ENCODE measurements around the gene DIO3. TPM values are rescaled to one million over a fixed set of nuclear protein-coding genes. Genes with fewer than 3 reads are reported as not detected.

DIO3 gene
- total RNA-seq, 6 experiments from 2014 or later: not detected

DNA sequence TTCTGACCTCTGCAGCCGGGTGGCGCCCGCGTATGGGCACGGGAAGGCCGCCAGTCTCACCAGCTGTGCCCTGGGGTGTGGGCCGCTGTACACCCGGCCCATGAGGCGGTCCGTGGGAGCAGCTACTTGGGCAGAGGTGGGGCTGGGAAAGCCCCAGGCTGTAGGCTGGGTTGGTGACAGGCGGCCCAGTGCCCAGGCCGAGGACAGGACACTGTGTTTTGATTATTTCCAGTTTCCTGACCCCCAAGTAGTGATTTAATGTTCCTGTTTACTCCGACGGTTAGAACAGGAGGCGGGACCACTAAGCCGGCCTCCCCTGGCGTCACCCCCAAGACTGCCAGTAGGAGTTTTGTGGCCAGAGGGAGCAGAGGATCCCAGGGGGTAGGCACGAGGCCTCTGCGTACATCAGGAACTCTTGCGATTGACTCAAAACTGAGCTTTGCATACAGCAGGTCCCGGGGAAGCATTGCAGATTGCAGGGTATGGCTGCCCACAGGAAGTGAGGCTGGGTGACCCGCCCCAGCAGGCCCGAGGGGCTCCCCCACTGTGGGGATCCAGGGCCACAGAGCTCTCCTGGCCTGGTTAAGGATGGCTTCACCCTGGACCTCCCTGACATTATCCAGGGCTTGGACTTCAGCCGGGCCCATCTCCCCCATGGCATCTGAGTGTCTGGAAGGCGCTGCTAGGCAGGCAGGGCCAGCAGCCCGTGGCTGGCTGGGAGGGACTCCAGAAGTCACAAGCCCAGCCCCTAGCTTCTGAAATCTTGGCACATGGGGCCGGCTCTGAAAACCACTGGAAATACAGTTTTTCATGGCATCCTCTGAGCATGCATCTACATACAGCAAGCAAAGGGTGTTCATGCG is 42.5 kb upstream of the DIO3 start:
- Mint-ChIP-seq H3K27me3 (ENCODE audit: insufficient read depth) (peaks cover 11% of the 10 kb centered on the region), H3K9me3 (peaks cover 19% of the 10 kb centered on the region), H3K4me3 (no peak overlapping the region), H3K27ac (no peak overlapping the region), H3K36me3 (ENCODE audit: low read depth) (no peaks in the 10 kb centered on the region; the same call in 1 of the 2 replicates), H3K4me1 (ENCODE audit: low read depth) (no peaks in the 10 kb centered on the region)
- DNase-seq: no peak
- TF ChIP-seq, protein P1, sequence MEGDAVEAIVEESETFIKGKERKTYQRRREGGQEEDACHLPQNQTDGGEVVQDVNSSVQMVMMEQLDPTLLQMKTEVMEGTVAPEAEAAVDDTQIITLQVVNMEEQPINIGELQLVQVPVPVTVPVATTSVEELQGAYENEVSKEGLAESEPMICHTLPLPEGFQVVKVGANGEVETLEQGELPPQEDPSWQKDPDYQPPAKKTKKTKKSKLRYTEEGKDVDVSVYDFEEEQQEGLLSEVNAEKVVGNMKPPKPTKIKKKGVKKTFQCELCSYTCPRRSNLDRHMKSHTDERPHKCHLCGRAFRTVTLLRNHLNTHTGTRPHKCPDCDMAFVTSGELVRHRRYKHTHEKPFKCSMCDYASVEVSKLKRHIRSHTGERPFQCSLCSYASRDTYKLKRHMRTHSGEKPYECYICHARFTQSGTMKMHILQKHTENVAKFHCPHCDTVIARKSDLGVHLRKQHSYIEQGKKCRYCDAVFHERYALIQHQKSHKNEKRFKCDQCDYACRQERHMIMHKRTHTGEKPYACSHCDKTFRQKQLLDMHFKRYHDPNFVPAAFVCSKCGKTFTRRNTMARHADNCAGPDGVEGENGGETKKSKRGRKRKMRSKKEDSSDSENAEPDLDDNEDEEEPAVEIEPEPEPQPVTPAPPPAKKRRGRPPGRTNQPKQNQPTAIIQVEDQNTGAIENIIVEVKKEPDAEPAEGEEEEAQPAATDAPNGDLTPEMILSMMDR (IDR thresholded peaks at IDR 0.05): no peak

GRCh38 chr14:101520621-101521472 is 40.4 kb upstream of the DIO3 start:
- Mint-ChIP-seq H3K36me3 (ENCODE audit: low read depth) (no peaks in the 10 kb centered on the region), H3K4me3 (no peak overlapping the region), H3K27me3 (ENCODE audit: insufficient read depth) (peaks cover 8% of the 10 kb centered on the region), H3K4me1 (ENCODE audit: low read depth) (no peaks in the 10 kb centered on the region), H3K9me3 (peaks cover 11% of the 10 kb centered on the region), H3K27ac (no peak overlapping the region)
- no peak for DNase-seq
- TF ChIP-seq, protein P1 (IDR thresholded peaks at IDR 0.05): no peak

GRCh38 chr14:101521473-101521915 is 39.8 kb upstream of the DIO3 start:
- Mint-ChIP-seq H3K4me1 (ENCODE audit: low read depth) (no peaks in the 10 kb centered on the region), H3K27ac (no peak overlapping the region), H3K4me3 (no peak overlapping the region), H3K36me3 (ENCODE audit: low read depth) (no peaks in the 10 kb centered on the region), H3K9me3 (peaks cover 4% of the 10 kb centered on the region), H3K27me3 (ENCODE audit: insufficient read depth) (peaks cover 8% of the 10 kb centered on the region)
- no peak for DNase-seq
- TF ChIP-seq, protein P1 (IDR thresholded peaks at IDR 0.05): no peak

GRCh38 chr14:101521978-101522377 is 39.3 kb upstream of the DIO3 start:
- H3K27me3 Mint-ChIP-seq (ENCODE audit: insufficient read depth): peaks cover 6% of the 10 kb centered on the region
- no peak overlapping the region for H3K4me3 Mint-ChIP-seq
- TF ChIP-seq, protein P1 (IDR thresholded peaks at IDR 0.05): no peak
- no peaks in the 10 kb centered on the region for H3K4me1 Mint-ChIP-seq (ENCODE audit: low read depth)
- DNase-seq: no peak
- H3K27ac Mint-ChIP-seq: no peak overlapping the region
- no peaks in the 10 kb centered on the region for H3K36me3 Mint-ChIP-seq (ENCODE audit: low read depth)
- H3K9me3 Mint-ChIP-seq: peaks cover 4% of the 10 kb centered on the region

DNA sequence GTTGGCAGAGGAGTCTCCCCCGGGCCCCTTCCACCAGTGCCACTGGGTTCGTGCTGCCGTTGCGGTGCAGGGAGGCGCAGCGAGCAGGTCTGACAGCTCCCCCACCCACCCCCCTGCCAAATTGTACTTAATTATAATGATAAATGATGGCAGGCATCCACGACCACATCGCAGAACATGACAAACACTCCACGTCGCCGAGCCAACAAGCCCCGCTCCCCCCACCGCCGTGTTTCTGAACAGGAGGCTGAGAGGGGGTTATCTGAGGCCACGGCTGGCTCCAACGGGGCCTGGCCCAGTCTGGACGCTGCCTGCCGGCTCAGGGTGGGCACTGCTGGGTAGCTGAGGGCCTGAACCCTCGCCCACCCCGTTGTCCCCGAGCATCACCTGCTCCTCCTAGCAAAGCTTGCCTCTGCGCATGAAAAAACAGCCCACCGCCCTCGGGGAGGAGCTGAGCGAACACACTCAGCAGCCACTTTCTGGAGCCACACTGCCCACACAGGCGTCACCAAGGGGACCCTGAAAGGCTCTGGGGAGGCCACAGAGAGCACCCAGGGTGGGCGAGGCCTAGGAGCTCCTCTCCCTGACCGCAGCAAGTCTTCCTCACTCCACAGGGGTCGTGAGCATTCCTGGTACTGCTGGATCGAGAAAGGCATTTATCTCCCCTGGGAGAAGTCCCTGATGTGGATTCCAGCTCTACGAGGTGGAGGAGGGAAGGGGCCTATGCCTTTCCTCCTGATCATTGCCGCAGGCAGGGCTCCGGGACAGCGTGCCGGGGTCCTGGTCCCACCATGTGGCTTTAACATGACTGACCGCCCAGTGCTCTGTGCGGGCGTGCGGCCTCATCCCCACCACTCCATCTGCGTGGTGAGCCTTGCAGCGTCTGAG is 35.4 kb upstream of the DIO3 start:
- TF ChIP-seq, protein P1 (IDR thresholded peaks at IDR 0.05): no peak
- H3K4me3 Mint-ChIP-seq: no peak overlapping the region
- H3K27ac Mint-ChIP-seq: no peak overlapping the region
- H3K36me3 Mint-ChIP-seq (ENCODE audit: low read depth): peaks cover 5% of the 10 kb centered on the region; the same call in 1 of the 2 replicates
- H3K4me1 Mint-ChIP-seq (ENCODE audit: low read depth): no peaks in the 10 kb centered on the region
- H3K27me3 Mint-ChIP-seq (ENCODE audit: insufficient read depth): peaks cover 6% of the 10 kb centered on the region
- peaks cover 22% of the 10 kb centered on the region for H3K9me3 Mint-ChIP-seq
- DNase-seq: no peak

Measured in HFFc6 (cell line).